ENCODE results near the gene MRPL45.

GRCh38 chr17:38338053-38338452, 41.1 kb downstream of the MRPL45 start:
- no peak for TF ChIP-seq CTCF (conservative IDR thresholded peaks at IDR 0.05; ENCODE audit: low read depth in 2 of 2)
- no peak for TF ChIP-seq EZH2phosphoT487 (IDR thresholded peaks at IDR 0.05; ENCODE audit: unreplicated experiment)
- no peak for TF ChIP-seq ZNF462 (CRISPR knock-in tag; IDR thresholded peaks at IDR 0.05)
- no peak for TF ChIP-seq POLR2AphosphoS5 (IDR thresholded peaks at IDR 0.05; ENCODE audit: low read depth)
- TF ChIP-seq EZH2 (IDR thresholded peaks at IDR 0.05; ENCODE audit: low read depth, unreplicated experiment), result no peak
- TF ChIP-seq REST (IDR thresholded peaks at IDR 0.05; ENCODE audit: unreplicated experiment), result no peak
- TF ChIP-seq NANOG (IDR thresholded peaks at IDR 0.05; ENCODE audit: borderline replicate concordance), result no peak
- TF ChIP-seq ZNF331 (CRISPR knock-in tag; IDR thresholded peaks at IDR 0.05; ENCODE audit: low read depth), result no peak
- no peak for TF ChIP-seq CREB1 (CRISPR knock-in tag; IDR thresholded peaks at IDR 0.05; ENCODE audit: low read depth)
- no peak for TF ChIP-seq ETS1 (IDR thresholded peaks at IDR 0.05)
- TF ChIP-seq ZNF114 (CRISPR knock-in tag; IDR thresholded peaks at IDR 0.05), result no peak

Measured in GM23338 (cell line).